Measurements from ENCODE around the gene RELN.

Gene RELN

GRCh38 chr7:103445228-103446048 lies 544.0 kb downstream of the RELN start:
- no peak for DNase-seq

DNA sequence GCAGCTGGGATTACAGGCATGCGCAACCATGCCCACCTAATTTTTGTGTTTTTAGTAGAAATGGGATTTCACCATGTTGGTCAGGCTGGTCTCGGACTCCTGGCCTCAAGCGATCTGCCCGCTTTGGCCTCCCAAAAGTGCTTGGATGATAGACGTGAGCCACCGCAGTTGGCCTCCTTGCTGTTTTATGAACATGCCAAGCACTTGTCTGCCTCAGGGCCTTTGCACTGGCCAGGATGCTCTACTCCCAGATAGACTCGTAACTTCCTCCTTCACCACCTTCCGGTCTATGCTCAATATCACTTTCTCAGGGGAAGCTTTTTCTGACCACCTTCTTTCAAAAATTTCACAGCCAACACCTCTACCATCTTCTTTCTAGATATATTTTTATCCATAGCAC lies 549.8 kb downstream of the RELN start:
- no peak for DNase-seq

GRCh38 chr7:103437623-103438022 lies 551.8 kb downstream of the RELN start:
- DNase-seq, result no peak

GRCh38 chr7:103432712-103433111 lies 556.7 kb downstream of the RELN start:
- DNase-seq, result no peak

DNA sequence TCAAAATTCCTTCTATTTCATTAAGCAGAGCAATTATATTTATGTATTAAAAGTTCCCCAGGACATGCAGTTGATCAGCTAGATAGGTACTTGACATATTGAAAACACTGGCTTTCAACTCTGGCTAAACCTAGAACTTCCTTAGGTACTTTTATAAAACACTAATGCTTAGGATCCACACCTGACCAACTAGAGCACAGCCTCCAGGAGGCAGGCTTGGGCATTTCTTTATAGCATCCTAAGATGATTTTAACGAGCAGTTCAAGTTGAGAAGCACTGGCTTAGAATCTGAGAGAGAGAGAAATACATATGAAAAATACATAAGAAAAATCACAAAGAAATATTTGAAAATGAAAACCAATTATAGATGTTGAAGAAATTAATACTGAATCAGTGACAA lies 564.3 kb downstream of the RELN start:
- DNase-seq, result no peak

- DNase-seq, result no peak
Measured at GRCh38 chr7:103423467-103424179, 565.8 kb downstream of the RELN start.

Data from stimulated activated CD4-positive, alpha-beta T cell treated with anti-CD3 and anti-CD28 coated beads, Interleukin-4, amount 100 ng/mL, for 1 hour (primary cell).